Motor neuron (in vitro differentiated cells): Measurements from ENCODE around the gene RC3H1. TPM values are rescaled to one million over a fixed set of nuclear protein-coding genes. Genes with fewer than 3 reads are reported as not detected.

Source experiments
- ATAC-seq, 8 experiments: fragments of 200-7000 bp; cut with Tn5 transposase; replicated peaks in 6 of 8; 2 replicates each; pipeline ENCODE4 v1.8.0; 2021; ENCODE audit warnings: mild to moderate bottlenecking in 8 of 8, moderate library complexity in 8 of 8
- H3K27ac ChIP-seq, 2 donors: fragments of 250-450 bp; sonication (Bioruptor Pico); 2 replicates each; pipeline ENCODE4 v1.9.0; 2021; ENCODE audit warnings: antibody characterized with exemption in 2 of 2, mild to moderate bottlenecking in 2 of 2, moderate library complexity in 1 of 2
- H3K4me1 ChIP-seq, 2 donors: fragments of 250-450 bp; sonication (Bioruptor Pico); replicated peaks in 1 of 2; 2 replicates each; pipeline ENCODE4 v1.6.1; 2021; ENCODE audit warnings: antibody characterized with exemption in 2 of 2, mild to moderate bottlenecking in 2 of 2, moderate library complexity in 1 of 2
- H3K4me3 ChIP-seq, 5 donors: fragments of 250-450 bp; sonication (Bioruptor Pico); 2 replicates each; pipeline ENCODE4 v1.9.0; 2021; ENCODE audit warnings: antibody characterized with exemption in 5 of 5, mild to moderate bottlenecking in 5 of 5, moderate library complexity in 4 of 5
- WGBS, 10 experiments: fragments of 450-650 bp; shearing (Covaris generic); methylation state at CpG; one replicate each; pipeline ENCODE4 v1.0.0; 2022; 5-methylcytosine and 5-hydroxymethylcytosine counted together
- in situ Hi-C, 9 experiments: fragments of 400-800 bp; cut with MboI; loops; one replicate each; pipeline ENCODE4 v1.15.0; 2021; ENCODE audit warnings: low sequenced_read_pairs in 9 of 9, low pct_unique_long_range_greater_than_20kb in 2 of 9; ENCODE audit not compliant: unreplicated experiment in 9 of 9
- total RNA-seq, 8 experiments: library from RNA; unstranded; fragments of 300-600 nt; gene quantifications; 2 replicates each; pipeline versions ENCODE4 v1.2.3 to v1.2.4, GENCODE V29; 2022

Gene RC3H1
- total RNA-seq, 8 experiments from 2014 or later, result 18.9 to 30.0 (median 25.0) TPM

- 40 to 100% (median 80%) methylated on average over 1 to 3 of the region's 3 CpGs; no CpG with 5 or more reads in 3 of the 10 experiments for WGBS, 10 experiments
- no peak within 1 kb of the TSS for H3K27ac ChIP-seq
- ATAC-seq, result no peak
- in situ Hi-C loops, result no loop called here
- no peaks in the 10 kb centered on the region for H3K4me1 ChIP-seq
- H3K4me3 ChIP-seq, result no peak within 1 kb of the TSS
These were observed 105.0 kb downstream of the RC3H1 start, which contains the start of gene SERPINC1 for GRCh38 chr1:173917149-173917548. Gene SERPINC1 (minus strand): TSS chr1:173917327. CDS start chr1:173917259, 68 bp downstream.

- WGBS, 10 experiments, result 0 to 86% (median 80%) methylated on average over 1 to 4 of the region's 4 CpGs; no CpG with 5 or more reads in 3 of the 10 experiments
- Histone ChIP-seq H3K27ac (no peak overlapping the region), H3K4me1 (no peaks in the 10 kb centered on the region), H3K4me3 (no peak overlapping the region)
- in situ Hi-C loops, result no loop called here
- ATAC-seq, result no peak
These were observed 105.5 kb downstream of the RC3H1 start for GRCh38 chr1:173916667-173917066.

GRCh38 chr1:173915596-173915995 is 106.6 kb downstream of the RC3H1 start:
- WGBS, 10 experiments, result 0 to 95% (median 75%) methylated on average over 1 to 2 of the region's 2 CpGs; no CpG with 5 or more reads in 1 of the 10 experiments
- Histone ChIP-seq H3K4me3 (no peak overlapping the region), H3K4me1 (no peaks in the 10 kb centered on the region), H3K27ac (no peak overlapping the region)
- in situ Hi-C loops, result no loop called here
- no peak for ATAC-seq

- ATAC-seq, result peak in 3 of 8 experiments; percentile 45 to 78 (median 75)
- Histone ChIP-seq H3K4me3 (no peak overlapping the region), H3K4me1 (no peaks in the 10 kb centered on the region), H3K27ac (no peak overlapping the region)
- in situ Hi-C loops, result no loop called here
- 19 to 87% (median 66%) methylated on average over 1 to 13 of the region's 13 CpGs for WGBS, 10 experiments
These were observed 107.7 kb downstream of the RC3H1 start for GRCh38 chr1:173914366-173914871.

- WGBS, 10 experiments, result 40 to 83% (median 67%) methylated on average over 1 to 3 of the region's 3 CpGs; no CpG with 5 or more reads in 3 of the 10 experiments
- ATAC-seq, result no peak
- no peak overlapping the region for H3K27ac ChIP-seq
- in situ Hi-C loops, result no loop called here
- no peak overlapping the region for H3K4me3 ChIP-seq
- no peaks in the 10 kb centered on the region for H3K4me1 ChIP-seq
These were observed 109.0 kb downstream of the RC3H1 start for GRCh38 chr1:173913111-173913510.

GRCh38 chr1:173903827-173904531 is 118.2 kb downstream of the RC3H1 start:
- no peaks in the 10 kb centered on the region for H3K4me1 ChIP-seq
- no peak overlapping the region for H3K4me3 ChIP-seq
- in situ Hi-C loops, result no loop called here
- ATAC-seq, result no peak
- H3K27ac ChIP-seq, result no peak overlapping the region
- WGBS, 10 experiments, result 74 to 100% (median 92%) methylated on average over 1 to 6 of the region's 6 CpGs

- ATAC-seq, result no peak
- WGBS, 10 experiments, result 48 to 100% (median 59%) methylated on average over 1 to 3 of the region's 3 CpGs; no CpG with 5 or more reads in 2 of the 10 experiments
- in situ Hi-C loops, result no loop called here
- Histone ChIP-seq H3K4me3 (no peak overlapping the region), H3K27ac (no peak overlapping the region), H3K4me1 (no peaks in the 10 kb centered on the region)
These were observed 121.2 kb downstream of the RC3H1 start for GRCh38 chr1:173900992-173901391.

GRCh38 chr1:173900427-173900826 is 121.7 kb downstream of the RC3H1 start:
- no peak overlapping the region for H3K27ac ChIP-seq
- no peak for ATAC-seq
- WGBS, 10 experiments, result 69 to 94% (median 81%) methylated on average over 2 of the region's 2 CpGs; no CpG with 5 or more reads in 1 of the 10 experiments
- no peaks in the 10 kb centered on the region for H3K4me1 ChIP-seq
- no peak overlapping the region for H3K4me3 ChIP-seq
- in situ Hi-C loops, result no loop called here

- no peak for ATAC-seq
- 40 to 100% (median 95%) methylated on average over 1 to 3 of the region's 3 CpGs; no CpG with 5 or more reads in 3 of the 10 experiments for WGBS, 10 experiments
- in situ Hi-C loops, result no loop called here
These were observed 128.0 kb downstream of the RC3H1 start for GRCh38 chr1:173894189-173894588.

GRCh38 chr1:173893611-173894010 is 128.5 kb downstream of the RC3H1 start:
- 33 to 100% (median 83%) methylated on average over 1 of the region's 1 CpG; no CpG with 5 or more reads in 1 of the 10 experiments for WGBS, 10 experiments
- ATAC-seq, result no peak
- no peak overlapping the region for H3K4me3 ChIP-seq
- H3K4me1 ChIP-seq, result peaks cover 0 to 4% of the 10 kb centered on the region in 2 donors
- in situ Hi-C loops, result no loop called here
- no peak overlapping the region for H3K27ac ChIP-seq

More at GRCh38 chr1:173894189-173894588, 128.0 kb downstream of the RC3H1 start:
- Histone ChIP-seq H3K4me3 (no peak overlapping the region), H3K4me1 (no peaks in the 10 kb centered on the region), H3K27ac (no peak overlapping the region)

- 80 to 100% (median 88%) methylated on average over 1 to 2 of the region's 2 CpGs for WGBS, 10 experiments
- no peak overlapping the region for H3K4me3 ChIP-seq
- H3K4me1 ChIP-seq, result peaks cover 0 to 7% of the 10 kb centered on the region in 2 donors
- no peak for ATAC-seq
- in situ Hi-C loops, result no loop called here
- H3K27ac ChIP-seq, result no peak overlapping the region
These were observed 132.3 kb downstream of the RC3H1 start for GRCh38 chr1:173889885-173890284.

GRCh38 chr1:173888749-173889148 is 133.4 kb downstream of the RC3H1 start:
- no peak for ATAC-seq
- no peak overlapping the region for H3K27ac ChIP-seq
- peaks cover 0 to 7% of the 10 kb centered on the region in 2 donors for H3K4me1 ChIP-seq
- H3K4me3 ChIP-seq, result no peak overlapping the region
- in situ Hi-C loops, result no loop called here

- in situ Hi-C loops, result no loop called here
- 92 to 100% (median 100%) methylated on average over 2 of the region's 2 CpGs; no CpG with 5 or more reads in 3 of the 10 experiments for WGBS, 10 experiments
- no peak for ATAC-seq
These were observed 134.5 kb downstream of the RC3H1 start for GRCh38 chr1:173887627-173888026.

More at GRCh38 chr1:173887627-173888026, 134.5 kb downstream of the RC3H1 start:
- Histone ChIP-seq H3K27ac (no peak overlapping the region), H3K4me1 (peaks cover 0 to 7% of the 10 kb centered on the region in 2 donors), H3K4me3 (no peak overlapping the region)
